GM23338 (cell line): ENCODE data around the gene CLCNKA. TPM values are rescaled to one million over a fixed set of nuclear protein-coding genes. Genes with fewer than 3 reads are reported as not detected.

Experiments used
- ATAC-seq: fragments of 200-7000 bp; cut with Tn5 transposase; 3 replicates; pipeline ENCODE4 v1.9.1; 2020
- DNase-seq: peaks from one replicate; pipeline ENCODE4 v3.0.0-alpha.2; 2015; ENCODE audit warnings: low spot score
- H2AFZ ChIP-seq: fragments of 200-600 bp; sonication (generic); 2 replicates; pipeline ENCODE4 v1.8.0; 2016; ENCODE audit warnings: antibody characterized with exemption, mild to moderate bottlenecking, moderate library complexity
- H3F3A ChIP-seq: fragments of 200-600 bp; sonication (generic); replicated peaks from 2 replicates; pipeline ENCODE4 v1.8.0; 2017; ENCODE audit warnings: antibody characterized with exemption, mixed run types, low read depth
- H3K27ac ChIP-seq: fragments of 200-600 bp; sonication (generic); 2 replicates; pipeline ENCODE4 v1.6.1; 2016; ENCODE audit warnings: low read depth
- H3K27me3 ChIP-seq: fragments of 200-600 bp; sonication (generic); 2 replicates; pipeline ENCODE4 v1.8.0; 2016; ENCODE audit warnings: mild to moderate bottlenecking, mixed run types, moderate library complexity; ENCODE audit not compliant: insufficient read depth
- H3K36me3 ChIP-seq: fragments of 200-600 bp; sonication (generic); 2 replicates; pipeline ENCODE4 v1.8.0; 2016; ENCODE audit warnings: mild to moderate bottlenecking; ENCODE audit not compliant: insufficient read depth
- H3K4me1 ChIP-seq: fragments of 200-600 bp; sonication (generic); 2 replicates; pipeline ENCODE4 v1.8.0; 2016; ENCODE audit warnings: mild to moderate bottlenecking, moderate library complexity; ENCODE audit not compliant: insufficient read depth
- H3K4me2 ChIP-seq: fragments of 200-600 bp; sonication (generic); 2 replicates; pipeline ENCODE4 v1.7.1; 2017; ENCODE audit warnings: mixed run types
- H3K4me3 ChIP-seq: fragments of 200-600 bp; sonication (generic); 2 replicates; pipeline ENCODE4 v1.6.1; 2016; ENCODE audit warnings: mixed run types
- H3K79me2 ChIP-seq: fragments of 200-600 bp; sonication (generic); replicated peaks from 2 replicates; pipeline ENCODE4 v1.8.0; 2017; ENCODE audit warnings: mild to moderate bottlenecking; ENCODE audit not compliant: insufficient read depth
- H3K9me2 ChIP-seq: fragments of 200-600 bp; sonication (generic); 2 replicates; pipeline ENCODE4 v1.8.0; 2017; ENCODE audit not compliant: insufficient read depth
- H4K20me1 ChIP-seq: fragments of 200-600 bp; sonication (generic); replicated peaks from 2 replicates; pipeline ENCODE4 v1.8.0; 2017; ENCODE audit warnings: mild to moderate bottlenecking; ENCODE audit not compliant: insufficient read depth
- H3K27ac Mint-ChIP-seq: 2 replicates; pipeline ENCODE4 v1.8.0; 2020; ENCODE audit warnings: inconsistent platforms, mild to moderate bottlenecking, moderate library complexity, mixed read lengths
- H3K27me3 Mint-ChIP-seq: 3 replicates; pipeline ENCODE4 v1.8.0; 2022; ENCODE audit warnings: low read depth, mild to moderate bottlenecking, moderate library complexity, mixed read lengths, inconsistent platforms; ENCODE audit not compliant: insufficient read depth, poor library complexity
- H3K36me3 Mint-ChIP-seq: 3 replicates; pipeline ENCODE4 v1.8.0; 2021; ENCODE audit warnings: low read depth, mild to moderate bottlenecking, inconsistent platforms, moderate library complexity, mixed read lengths
- H3K4me1 Mint-ChIP-seq: 3 replicates; pipeline ENCODE4 v1.8.0; 2020; ENCODE audit warnings: mild to moderate bottlenecking, inconsistent platforms, mixed read lengths
- H3K4me3 Mint-ChIP-seq: 3 replicates; pipeline ENCODE4 v1.8.0; 2021; ENCODE audit warnings: moderate library complexity, mild to moderate bottlenecking, inconsistent platforms, mixed read lengths
- H3K9me3 Mint-ChIP-seq: 3 replicates; pipeline ENCODE4 v1.8.0; 2020; ENCODE audit warnings: moderate library complexity, mild to moderate bottlenecking, inconsistent platforms, mixed read lengths
- CREB1 ChIP-seq: fragments of 250-450 bp; sonication (Bioruptor Pico); IDR thresholded peaks from 2 replicates; pipeline ENCODE4 v1.5.0; 2020; ENCODE audit warnings: low read depth, mild to moderate bottlenecking, moderate library complexity
- EZH2 ChIP-seq: fragments of 200-600 bp; sonication (generic); IDR thresholded peaks from one replicate; pipeline ENCODE4 v1.8.0; 2017; ENCODE audit warnings: antibody characterized with exemption, mild to moderate bottlenecking, low read depth; ENCODE audit not compliant: unreplicated experiment
- EZH2phosphoT487 ChIP-seq: fragments of 200-600 bp; sonication (generic); IDR thresholded peaks from one replicate; pipeline ENCODE4 v1.8.1; 2018; ENCODE audit warnings: antibody characterized with exemption; ENCODE audit not compliant: unreplicated experiment
- JUNB ChIP-seq: IDR thresholded peaks from one replicate; pipeline ENCODE4 v1.6.1; 2016; ENCODE audit warnings: antibody characterized with exemption; ENCODE audit not compliant: unreplicated experiment
- POLR2AphosphoS5 ChIP-seq: IDR thresholded peaks from 2 replicates; pipeline ENCODE4 v1.6.1; 2016; ENCODE audit warnings: antibody characterized with exemption, low read depth
- ZNF114 ChIP-seq: fragments of 250-450 bp; sonication (Bioruptor Pico); IDR thresholded peaks from 2 replicates; pipeline ENCODE4 v1.5.0; 2020; ENCODE audit warnings: mild to moderate bottlenecking, moderate library complexity
- polyA plus RNA-seq: library from polyadenylated mRNA; unstranded; fragments of >200 nt; fragmentation: Nextera tagmentation; extraction: Ambion mirVana; gene quantifications from 2 replicates; pipeline ENCODE4 v1.2.1, GENCODE V29; 2016
- total RNA-seq: library from RNA; depleted of rRNA; stranded (reverse); fragments of >200 nt; shearing (Covaris generic); gene quantifications from 2 replicates; pipeline ENCODE4 v1.2.3, GENCODE V29; 2014
- TF ChIP-seq, protein P1 (sequence below): IDR thresholded peaks from one replicate; pipeline ENCODE4 v1.6.1; 2018; ENCODE audit warnings: antibody characterized with exemption; ENCODE audit not compliant: unreplicated experiment

Gene CLCNKA
- total and polyA plus RNA-seq, 2 experiments from 2014 or later: 0.59 to 0.76 TPM

GRCh38 chr1:16015960-16016901, 5.6 kb upstream of the CLCNKA start:
- Histone ChIP-seq H2AFZ (no peak overlapping the region), H3K4me2 (peak overlapping the region; percentile 64), H3K36me3 (no peaks in the 10 kb centered on the region), H3K4me3 (no peak overlapping the region), H3K4me1 (peaks cover 38% of the 10 kb centered on the region), H3K27me3 (no peaks in the 10 kb centered on the region), H3K9me2 (no peaks in the 10 kb centered on the region), H4K20me1 (no peaks in the 10 kb centered on the region), H3K27ac (no peak overlapping the region), H3K79me2 (no peaks in the 10 kb centered on the region), H3F3A (no peaks in the 10 kb centered on the region; the same call in 1 of the 2 replicates)
- Mint-ChIP-seq H3K9me3 (no peaks in the 10 kb centered on the region), H3K36me3 (no peaks in the 10 kb centered on the region), H3K4me3 (no peak overlapping the region), H3K27ac (no peak overlapping the region), H3K4me1 (peaks cover 65% of the 10 kb centered on the region), H3K27me3 (peaks cover 23% of the 10 kb centered on the region)
- ATAC-seq: peak; percentile 2
- DNase-seq: peak; percentile 50
- TF ChIP-seq, protein P1, sequence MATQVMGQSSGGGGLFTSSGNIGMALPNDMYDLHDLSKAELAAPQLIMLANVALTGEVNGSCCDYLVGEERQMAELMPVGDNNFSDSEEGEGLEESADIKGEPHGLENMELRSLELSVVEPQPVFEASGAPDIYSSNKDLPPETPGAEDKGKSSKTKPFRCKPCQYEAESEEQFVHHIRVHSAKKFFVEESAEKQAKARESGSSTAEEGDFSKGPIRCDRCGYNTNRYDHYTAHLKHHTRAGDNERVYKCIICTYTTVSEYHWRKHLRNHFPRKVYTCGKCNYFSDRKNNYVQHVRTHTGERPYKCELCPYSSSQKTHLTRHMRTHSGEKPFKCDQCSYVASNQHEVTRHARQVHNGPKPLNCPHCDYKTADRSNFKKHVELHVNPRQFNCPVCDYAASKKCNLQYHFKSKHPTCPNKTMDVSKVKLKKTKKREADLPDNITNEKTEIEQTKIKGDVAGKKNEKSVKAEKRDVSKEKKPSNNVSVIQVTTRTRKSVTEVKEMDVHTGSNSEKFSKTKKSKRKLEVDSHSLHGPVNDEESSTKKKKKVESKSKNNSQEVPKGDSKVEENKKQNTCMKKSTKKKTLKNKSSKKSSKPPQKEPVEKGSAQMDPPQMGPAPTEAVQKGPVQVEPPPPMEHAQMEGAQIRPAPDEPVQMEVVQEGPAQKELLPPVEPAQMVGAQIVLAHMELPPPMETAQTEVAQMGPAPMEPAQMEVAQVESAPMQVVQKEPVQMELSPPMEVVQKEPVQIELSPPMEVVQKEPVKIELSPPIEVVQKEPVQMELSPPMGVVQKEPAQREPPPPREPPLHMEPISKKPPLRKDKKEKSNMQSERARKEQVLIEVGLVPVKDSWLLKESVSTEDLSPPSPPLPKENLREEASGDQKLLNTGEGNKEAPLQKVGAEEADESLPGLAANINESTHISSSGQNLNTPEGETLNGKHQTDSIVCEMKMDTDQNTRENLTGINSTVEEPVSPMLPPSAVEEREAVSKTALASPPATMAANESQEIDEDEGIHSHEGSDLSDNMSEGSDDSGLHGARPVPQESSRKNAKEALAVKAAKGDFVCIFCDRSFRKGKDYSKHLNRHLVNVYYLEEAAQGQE: no peak
- no peak for TF ChIP-seq EZH2
- TF ChIP-seq EZH2phosphoT487: no peak
- no peak for TF ChIP-seq CREB1 (CRISPR knock-in tag)
- no peak for TF ChIP-seq ZNF114 (CRISPR knock-in tag)
- no peak for TF ChIP-seq JUNB
- no peak for TF ChIP-seq POLR2AphosphoS5

DNA sequence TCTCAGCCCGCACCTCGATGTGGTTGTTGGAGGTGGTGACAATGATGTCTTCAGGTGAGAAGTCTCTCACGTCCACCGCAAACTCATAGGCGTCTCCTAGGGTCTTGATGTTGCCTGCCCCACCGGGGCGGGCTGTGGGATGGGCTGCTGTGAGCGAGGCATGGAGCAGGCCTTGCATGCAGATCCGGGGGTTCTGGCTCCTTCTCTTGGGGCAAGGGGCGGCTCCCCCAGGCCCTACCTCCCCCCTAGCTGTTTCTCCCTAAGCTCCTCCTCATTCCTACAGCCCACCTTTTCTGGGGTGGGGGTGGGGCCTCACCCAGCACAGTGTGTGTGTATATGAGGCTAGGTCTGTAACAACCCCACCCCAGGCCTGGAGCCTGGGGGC, 4.8 kb upstream of the CLCNKA start:
- no peak overlapping the region for H3K27ac Mint-ChIP-seq
- Histone ChIP-seq H3K4me1 (peaks cover 37% of the 10 kb centered on the region), H2AFZ (no peak overlapping the region), H3K27ac (no peak overlapping the region), H3K79me2 (no peaks in the 10 kb centered on the region), H3K9me2 (no peaks in the 10 kb centered on the region), H3K4me3 (no peak overlapping the region), H4K20me1 (no peaks in the 10 kb centered on the region), H3K36me3 (no peaks in the 10 kb centered on the region), H3K27me3 (no peaks in the 10 kb centered on the region), H3F3A (no peaks in the 10 kb centered on the region; the same call in 1 of the 2 replicates), H3K4me2 (peak overlapping the region; percentile 64; the same call in 1 of the 2 replicates)
- no peaks in the 10 kb centered on the region for H3K36me3 Mint-ChIP-seq
- peaks cover 27% of the 10 kb centered on the region for H3K27me3 Mint-ChIP-seq
- DNase-seq: no peak
- peaks cover 64% of the 10 kb centered on the region for H3K4me1 Mint-ChIP-seq
- no peak overlapping the region for H3K4me3 Mint-ChIP-seq
- H3K9me3 Mint-ChIP-seq: no peaks in the 10 kb centered on the region
- TF ChIP-seq EZH2: no peak
- TF ChIP-seq, protein P1: no peak
- no peak for TF ChIP-seq EZH2phosphoT487
- no peak for TF ChIP-seq ZNF114 (CRISPR knock-in tag)
- no peak for ATAC-seq
